Motor neuron (in vitro differentiated cells): Measurements from ENCODE around the gene PIWIL1. TPM values are rescaled to one million over a fixed set of nuclear protein-coding genes. Genes with fewer than 3 reads are reported as not detected.

Source experiments
- ATAC-seq, 8 experiments: fragments of 200-7000 bp; cut with Tn5 transposase; replicated peaks in 6 of 8; 2 replicates each; pipeline ENCODE4 v1.8.0; 2021; ENCODE audit warnings: mild to moderate bottlenecking in 8 of 8, moderate library complexity in 8 of 8
- H3K27ac ChIP-seq, 2 donors: fragments of 250-450 bp; sonication (Bioruptor Pico); 2 replicates each; pipeline ENCODE4 v1.9.0; 2021; ENCODE audit warnings: antibody characterized with exemption in 2 of 2, mild to moderate bottlenecking in 2 of 2, moderate library complexity in 1 of 2
- H3K4me1 ChIP-seq, 2 donors: fragments of 250-450 bp; sonication (Bioruptor Pico); replicated peaks in 1 of 2; 2 replicates each; pipeline ENCODE4 v1.6.1; 2021; ENCODE audit warnings: antibody characterized with exemption in 2 of 2, mild to moderate bottlenecking in 2 of 2, moderate library complexity in 1 of 2
- H3K4me3 ChIP-seq, 5 donors: fragments of 250-450 bp; sonication (Bioruptor Pico); 2 replicates each; pipeline ENCODE4 v1.9.0; 2021; ENCODE audit warnings: antibody characterized with exemption in 5 of 5, mild to moderate bottlenecking in 5 of 5, moderate library complexity in 4 of 5
- WGBS, 10 experiments: fragments of 450-650 bp; shearing (Covaris generic); methylation state at CpG; one replicate each; pipeline ENCODE4 v1.0.0; 2022; 5-methylcytosine and 5-hydroxymethylcytosine counted together
- in situ Hi-C, 9 experiments: fragments of 400-800 bp; cut with MboI; loops; one replicate each; pipeline ENCODE4 v1.15.0; 2021; ENCODE audit warnings: low sequenced_read_pairs in 9 of 9, low pct_unique_long_range_greater_than_20kb in 2 of 9; ENCODE audit not compliant: unreplicated experiment in 9 of 9
- total RNA-seq, 8 experiments: library from RNA; unstranded; fragments of 300-600 nt; gene quantifications; 2 replicates each; pipeline versions ENCODE4 v1.2.3 to v1.2.4, GENCODE V29; 2022

The PIWIL1 gene
- total RNA-seq, 8 experiments from 2014 or later: 0.57 TPM; not detected in 7

GRCh38 chr12:130366159-130366558 is 28.5 kb downstream of the PIWIL1 start:
- no peak overlapping the region for H3K4me3 ChIP-seq
- ATAC-seq: no peak
- no peak overlapping the region for H3K27ac ChIP-seq
- H3K4me1 ChIP-seq: no peaks in the 10 kb centered on the region
- in situ Hi-C loops: no loop called here
- WGBS, 10 experiments: 0 to 88% (median 45%) methylated on average over 1 to 6 of the region's 7 CpGs; no CpG with 5 or more reads in 3 of the 10 experiments

DNA sequence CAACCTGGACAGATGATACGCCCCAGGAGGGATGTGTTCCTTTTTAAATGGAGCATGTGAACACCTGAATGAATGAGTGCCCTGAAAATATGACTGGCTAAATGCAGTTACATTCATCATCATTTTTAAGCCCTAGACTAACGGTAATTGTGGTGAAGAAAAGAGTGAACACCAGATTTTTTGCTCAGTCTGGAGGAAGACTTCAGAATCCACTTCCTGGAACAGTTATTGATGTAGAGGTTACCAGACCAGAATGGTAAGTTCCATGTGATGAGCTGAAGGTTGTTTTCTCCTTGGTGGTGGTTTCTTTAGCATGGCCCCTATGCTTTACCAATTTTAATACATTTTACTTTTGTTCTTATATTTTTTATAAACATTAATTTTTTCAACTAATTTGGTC is 29.3 kb downstream of the PIWIL1 start:
- H3K4me3 ChIP-seq: no peak overlapping the region
- ATAC-seq: no peak
- in situ Hi-C loops: no loop called here
- WGBS, 10 experiments: 0 to 86% (median 10%) methylated on average over 1 to 2 of the region's 2 CpGs; no CpG with 5 or more reads in 2 of the 10 experiments
- no peak overlapping the region for H3K27ac ChIP-seq
- no peaks in the 10 kb centered on the region for H3K4me1 ChIP-seq

DNA sequence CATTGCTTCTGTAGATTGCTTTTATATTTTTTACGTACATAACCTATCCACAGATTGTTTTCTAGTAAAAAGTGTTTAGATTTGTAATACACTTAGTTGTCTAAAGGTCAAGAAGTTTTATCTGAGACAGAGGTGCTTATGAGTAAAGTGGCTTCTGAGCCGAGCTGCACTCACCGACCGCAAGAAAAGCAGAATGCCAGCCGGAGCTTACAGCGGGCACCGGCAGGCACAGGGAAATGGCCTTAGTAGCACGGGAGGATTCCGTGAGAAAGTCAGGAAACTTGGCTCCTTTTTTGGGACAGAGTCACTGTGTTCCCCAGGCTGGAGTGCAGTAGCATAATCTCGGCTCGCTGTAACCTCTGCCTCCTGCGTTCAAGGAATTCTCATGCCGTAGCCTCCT is 29.8 kb downstream of the PIWIL1 start:
- no peak for ATAC-seq
- Histone ChIP-seq H3K4me3 (no peak overlapping the region), H3K27ac (no peak overlapping the region), H3K4me1 (no peaks in the 10 kb centered on the region)
- 25 to 85% (median 67%) methylated on average over 2 to 13 of the region's 13 CpGs; no CpG with 5 or more reads in 2 of the 10 experiments for WGBS, 10 experiments
- in situ Hi-C loops: no loop called here

DNA sequence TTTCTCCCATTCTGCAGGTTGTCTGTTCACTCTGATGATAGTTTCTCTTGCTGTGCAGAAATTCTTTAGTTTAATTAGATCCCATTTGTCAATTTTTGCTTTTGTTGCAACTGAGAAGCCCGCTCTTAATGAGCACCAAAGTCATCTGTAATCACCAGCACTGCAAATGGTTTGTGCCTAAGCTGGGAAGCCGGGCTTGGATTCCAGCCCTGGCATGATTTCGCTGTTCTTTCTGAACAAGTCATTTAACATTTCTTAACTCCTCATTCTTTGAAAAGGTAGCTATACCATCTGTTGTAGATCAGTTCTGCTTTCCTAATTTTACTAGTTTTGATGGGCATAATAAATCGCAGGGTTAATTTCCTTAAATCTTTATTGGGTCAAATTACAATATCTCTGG is 32.1 kb downstream of the PIWIL1 start:
- in situ Hi-C loops: no loop called here
- no peak overlapping the region for H3K4me3 ChIP-seq
- no peak for ATAC-seq
- 13 to 100% (median 54%) methylated on average over 2 to 4 of the region's 4 CpGs for WGBS, 10 experiments
- H3K27ac ChIP-seq: no peak overlapping the region
- no peaks in the 10 kb centered on the region for H3K4me1 ChIP-seq

- H3K27ac ChIP-seq: no peak overlapping the region
- no peak overlapping the region for H3K4me3 ChIP-seq
- no peaks in the 10 kb centered on the region for H3K4me1 ChIP-seq
- 0 to 33% (median 6%) methylated on average over 1 to 5 of the region's 5 CpGs for WGBS, 10 experiments
- peak in 1 of 8 experiments; percentile 22 for ATAC-seq
- in situ Hi-C loops: no loop called here
Observed at GRCh38 chr12:130371296-130371695, 33.6 kb downstream of the PIWIL1 start.

DNA sequence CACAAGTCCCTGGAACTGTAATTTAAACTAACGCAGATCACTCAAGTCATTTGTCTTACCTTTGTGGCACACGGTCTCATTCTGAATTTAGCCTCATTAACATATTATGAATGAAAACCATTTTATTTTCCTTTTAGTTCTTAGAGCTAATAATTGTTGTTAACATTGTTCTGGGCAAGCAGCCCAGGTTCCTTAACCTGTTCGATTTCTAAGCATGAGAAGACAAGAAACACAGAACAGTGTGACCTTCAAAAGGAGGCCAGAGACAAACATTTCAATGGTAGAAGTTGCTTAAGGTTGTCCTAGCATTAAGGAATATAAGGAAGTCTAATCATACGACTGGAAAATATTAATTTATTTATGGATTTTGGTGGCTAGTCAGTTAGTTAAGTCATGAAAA is 35.2 kb downstream of the PIWIL1 start:
- Histone ChIP-seq H3K4me1 (no peaks in the 10 kb centered on the region), H3K4me3 (no peak overlapping the region), H3K27ac (no peak overlapping the region)
- ATAC-seq: no peak
- in situ Hi-C loops: no loop called here
- 3 to 63% (median 49%) methylated on average over 1 to 4 of the region's 4 CpGs for WGBS, 10 experiments

DNA sequence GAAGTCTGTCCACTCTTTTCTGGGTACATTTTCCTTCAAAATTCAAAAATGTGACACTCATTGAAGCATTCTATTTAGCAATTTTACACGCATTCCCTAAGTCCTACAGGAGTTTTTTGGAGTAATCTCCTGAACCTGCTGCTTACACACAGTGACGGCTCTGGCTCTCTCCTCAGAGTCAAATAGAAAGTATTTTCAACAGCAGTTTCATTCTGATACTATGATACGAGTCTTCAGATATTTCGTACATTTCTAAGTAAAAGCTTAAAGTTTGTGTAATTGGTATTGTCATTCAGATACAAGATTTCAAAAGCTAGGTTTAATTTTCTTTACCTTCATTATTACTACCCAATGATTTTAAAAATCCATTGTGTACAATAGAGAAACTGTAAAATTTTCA is 36.4 kb downstream of the PIWIL1 start:
- Histone ChIP-seq H3K4me3 (no peak overlapping the region), H3K4me1 (no peaks in the 10 kb centered on the region), H3K27ac (no peak overlapping the region)
- 4 to 96% (median 53%) methylated on average over 1 to 4 of the region's 4 CpGs; no CpG with 5 or more reads in 1 of the 10 experiments for WGBS, 10 experiments
- ATAC-seq: no peak
- in situ Hi-C loops: no loop called here

- in situ Hi-C loops: no loop called here
- H3K4me1 ChIP-seq: no peaks in the 10 kb centered on the region
- no peak overlapping the region for H3K4me3 ChIP-seq
- no peak overlapping the region for H3K27ac ChIP-seq
- ATAC-seq: peak in 2 of 8 experiments; percentile 44
- 0 to 80% (median 39%) methylated on average over 1 to 10 of the region's 13 CpGs; no CpG with 5 or more reads in 1 of the 10 experiments for WGBS, 10 experiments
Observed at GRCh38 chr12:130375296-130376287, 37.9 kb downstream of the PIWIL1 start.

- no peak for ATAC-seq
- WGBS, 10 experiments: 0 to 92% (median 25%) methylated on average over 1 to 2 of the region's 2 CpGs; no CpG with 5 or more reads in 2 of the 10 experiments
- Histone ChIP-seq H3K4me1 (no peaks in the 10 kb centered on the region), H3K4me3 (no peak overlapping the region), H3K27ac (no peak overlapping the region)
- in situ Hi-C loops: no loop called here
Observed at GRCh38 chr12:130382818-130383217, 45.1 kb downstream of the PIWIL1 start.

- ATAC-seq: no peak
- no peak overlapping the region for H3K27ac ChIP-seq
- no peaks in the 10 kb centered on the region for H3K4me1 ChIP-seq
- in situ Hi-C loops: no loop called here
- no peak overlapping the region for H3K4me3 ChIP-seq
- 0 to 47% (median 14%) methylated on average over 1 to 3 of the region's 3 CpGs; no CpG with 5 or more reads in 4 of the 10 experiments for WGBS, 10 experiments
Observed at GRCh38 chr12:130384234-130384633, 46.5 kb downstream of the PIWIL1 start.

GRCh38 chr12:130385193-130385592 is 47.5 kb downstream of the PIWIL1 start:
- no peak for ATAC-seq
- Histone ChIP-seq H3K27ac (no peak overlapping the region), H3K4me1 (no peaks in the 10 kb centered on the region), H3K4me3 (no peak overlapping the region)
- in situ Hi-C loops: no loop called here
- 39 to 90% (median 74%) methylated on average over 2 to 4 of the region's 4 CpGs for WGBS, 10 experiments

GRCh38 chr12:130391186-130391585 is 53.5 kb downstream of the PIWIL1 start:
- WGBS, 10 experiments: 0 to 87% (median 30%) methylated on average over 1 to 8 of the region's 14 CpGs; no CpG with 5 or more reads in 3 of the 10 experiments

GRCh38 chr12:130394906-130395305 is 57.2 kb downstream of the PIWIL1 start:
- ATAC-seq: no peak
- in situ Hi-C loops: no loop called here
- H3K4me3 ChIP-seq: no peak overlapping the region
- 0 to 100% (median 26%) methylated on average over 1 to 4 of the region's 4 CpGs; no CpG with 5 or more reads in 1 of the 10 experiments for WGBS, 10 experiments
- H3K27ac ChIP-seq: no peak overlapping the region
- H3K4me1 ChIP-seq: no peaks in the 10 kb centered on the region

More at GRCh38 chr12:130391186-130391585, 53.5 kb downstream of the PIWIL1 start:
- Histone ChIP-seq H3K4me3 (no peak overlapping the region), H3K4me1 (no peaks in the 10 kb centered on the region), H3K27ac (no peak overlapping the region)
- no peak for ATAC-seq
- in situ Hi-C loops: no loop called here
